Central memory CD8-positive, alpha-beta T cell (primary cell): ENCODE data around the gene CDR2.
A peak's percentile ranks its signal among the peaks of the same experiment; 100 is the strongest.
"Not testable (repeated sequence)": the region's sequence is repeated elsewhere in the genome, so short reads cannot be mapped to it uniquely, and the experiment has no call there.

Source experiments
- ATAC-seq: fragments of 150-1000 bp; cut with Tn5 transposase; replicated peaks from 2 replicates; pipeline ENCODE4 v1.10.0; 2022; ENCODE audit warnings: mild to moderate bottlenecking, moderate FRiP score, moderate number of reproducible peaks; ENCODE audit not compliant: poor library complexity, severe bottlenecking; ENCODE audit errors: extremely low read depth
- DNase-seq, 2 donors: peaks; one replicate each; pipeline ENCODE4 v3.0.0; 2021; ENCODE audit warnings: low spot score in 2 of 2
- H3K27ac Mint-ChIP-seq: one replicate; pipeline ENCODE4 v1.8.0; 2022; ENCODE audit warnings: low read depth, mild to moderate bottlenecking, moderate library complexity, mixed read lengths
- H3K27me3 Mint-ChIP-seq: one replicate; pipeline ENCODE4 v1.8.0; 2022; ENCODE audit warnings: mixed read lengths
- H3K36me3 Mint-ChIP-seq: one replicate; pipeline ENCODE4 v1.8.0; 2022; ENCODE audit warnings: mild to moderate bottlenecking, moderate library complexity, mixed read lengths; ENCODE audit not compliant: insufficient read depth
- H3K4me1 Mint-ChIP-seq: one replicate; pipeline ENCODE4 v1.8.0; 2022; ENCODE audit warnings: mixed read lengths
- H3K4me3 Mint-ChIP-seq: one replicate; pipeline ENCODE4 v1.8.0; 2022; ENCODE audit warnings: mild to moderate bottlenecking, moderate library complexity, mixed read lengths
- H3K9me3 Mint-ChIP-seq: one replicate; pipeline ENCODE4 v1.8.0; 2022; ENCODE audit warnings: mixed read lengths

The CDR2 gene

GRCh38 chr16:22373662-22374310 is 633 bp downstream of the CDR2 start:
- Mint-ChIP-seq H3K4me1 (peaks cover 46% of the 10 kb centered on the region), H3K36me3 (peaks cover 22% of the 10 kb centered on the region), H3K9me3 (no peaks in the 10 kb centered on the region), H3K4me3 (peak overlapping the region; percentile 93), H3K27me3 (no peaks in the 10 kb centered on the region), H3K27ac (peak overlapping the region; percentile 96)
- ATAC-seq (peak; percentile 27), DNase-seq (peak; percentile 14 to 28)

- DNase-seq = no peak
- no peak for ATAC-seq
- no peaks in the 10 kb centered on the region for H3K9me3 Mint-ChIP-seq
- no peaks in the 10 kb centered on the region for H3K27me3 Mint-ChIP-seq
- H3K36me3 Mint-ChIP-seq = peaks cover 22% of the 10 kb centered on the region
- H3K4me3 Mint-ChIP-seq = peak overlapping the region; percentile 93
- peak overlapping the region; percentile 96 for H3K27ac Mint-ChIP-seq
- peaks cover 46% of the 10 kb centered on the region for H3K4me1 Mint-ChIP-seq
Measured at GRCh38 chr16:22372882-22373661, 1.3 kb downstream of the CDR2 start.

DNA sequence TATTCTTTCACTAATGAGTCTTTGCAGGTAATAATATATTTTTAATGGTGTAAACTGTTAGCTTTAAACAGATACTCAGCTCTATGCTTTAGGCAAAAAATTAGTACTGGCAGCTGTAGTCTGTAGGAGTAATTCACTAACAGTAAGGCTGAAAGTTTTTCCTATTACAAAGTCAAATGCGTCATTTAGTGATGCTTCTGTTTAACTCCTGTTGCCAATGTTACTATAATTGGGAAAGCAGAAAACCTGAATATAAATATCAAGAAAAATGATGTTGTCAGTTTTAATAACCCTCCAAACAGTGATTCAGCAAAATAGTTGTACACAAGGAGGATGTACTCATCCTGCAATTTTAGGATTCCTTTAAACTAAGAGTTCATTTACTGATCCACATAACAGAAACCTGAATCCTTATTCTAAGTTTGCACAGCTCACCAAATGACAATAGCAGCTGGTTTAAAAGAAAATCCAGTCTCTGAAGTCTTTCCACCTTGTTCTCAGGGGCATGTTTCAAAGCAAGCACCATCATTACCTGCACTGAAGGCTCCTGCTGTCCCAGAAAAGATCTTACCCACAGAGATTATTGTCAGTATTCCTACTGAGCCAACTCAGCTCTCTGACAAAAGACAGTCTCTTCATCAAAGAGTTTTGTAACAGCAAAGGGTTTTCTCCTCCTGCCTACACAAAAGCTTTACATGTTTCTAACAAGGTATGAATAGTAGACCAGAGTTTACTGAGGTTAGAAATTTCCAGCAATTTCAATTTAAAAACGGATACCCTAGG is 4.2 kb downstream of the CDR2 start:
- Mint-ChIP-seq H3K27ac (no peak overlapping the region), H3K36me3 (peaks cover 19% of the 10 kb centered on the region), H3K9me3 (no peaks in the 10 kb centered on the region), H3K4me1 (peaks cover 59% of the 10 kb centered on the region), H3K4me3 (no peak overlapping the region), H3K27me3 (no peaks in the 10 kb centered on the region)
- DNase-seq (no peak), ATAC-seq (no peak)

GRCh38 chr16:22369221-22369811 is 5.1 kb downstream of the CDR2 start:
- Mint-ChIP-seq H3K27me3 (no peaks in the 10 kb centered on the region), H3K4me3 (peak overlapping the region; percentile 46), H3K4me1 (peaks cover 57% of the 10 kb centered on the region), H3K36me3 (peaks cover 22% of the 10 kb centered on the region), H3K27ac (peak overlapping the region; percentile 32), H3K9me3 (no peaks in the 10 kb centered on the region)
- no peak for ATAC-seq
- no peak for DNase-seq

DNA sequence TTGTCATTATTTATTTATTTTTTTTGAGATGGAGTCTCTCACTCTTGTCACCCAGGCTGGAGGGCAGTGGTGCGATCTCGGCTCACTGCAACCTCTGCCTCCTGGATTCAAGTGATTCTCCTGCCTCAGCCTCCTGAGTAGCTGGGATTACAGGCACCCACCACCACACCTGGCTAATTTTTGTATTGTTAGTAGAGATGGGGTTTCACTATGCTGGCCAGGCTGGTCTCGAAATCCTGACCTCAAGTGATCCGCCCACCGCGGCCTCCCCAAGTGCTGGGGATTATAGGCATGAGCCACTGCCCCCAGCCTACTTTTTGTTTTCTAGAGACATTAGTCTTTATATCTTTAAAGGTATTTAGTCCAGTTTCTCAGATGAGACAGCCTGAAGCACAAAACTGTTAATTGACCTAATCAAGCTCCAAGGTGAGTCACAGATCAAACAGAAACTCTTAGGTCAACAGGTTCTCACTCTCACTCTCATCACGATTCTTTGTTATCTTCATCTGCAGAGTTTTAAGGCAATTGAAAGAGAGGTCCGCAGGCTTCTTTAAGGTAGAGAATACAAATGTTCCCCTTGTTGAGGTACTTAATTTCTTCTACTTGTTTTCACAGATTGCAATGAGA is 6.1 kb downstream of the CDR2 start:
- H3K9me3 Mint-ChIP-seq, ATAC-seq, H3K27me3 Mint-ChIP-seq, DNase-seq, H3K4me3 Mint-ChIP-seq, H3K27ac Mint-ChIP-seq: not testable (repeated sequence)
- Mint-ChIP-seq H3K4me1 (peaks cover 55% of the 10 kb centered on the region), H3K36me3 (peaks cover 25% of the 10 kb centered on the region)

- H3K27me3 Mint-ChIP-seq = no peaks in the 10 kb centered on the region
- H3K9me3 Mint-ChIP-seq = no peaks in the 10 kb centered on the region
- DNase-seq (no peak), ATAC-seq (no peak)
- H3K36me3 Mint-ChIP-seq = peaks cover 27% of the 10 kb centered on the region
- no peak overlapping the region for H3K4me3 Mint-ChIP-seq
- peak overlapping the region; percentile 47 for H3K27ac Mint-ChIP-seq
- peaks cover 43% of the 10 kb centered on the region for H3K4me1 Mint-ChIP-seq
Measured at GRCh38 chr16:22366889-22367288, 7.5 kb downstream of the CDR2 start.

DNA sequence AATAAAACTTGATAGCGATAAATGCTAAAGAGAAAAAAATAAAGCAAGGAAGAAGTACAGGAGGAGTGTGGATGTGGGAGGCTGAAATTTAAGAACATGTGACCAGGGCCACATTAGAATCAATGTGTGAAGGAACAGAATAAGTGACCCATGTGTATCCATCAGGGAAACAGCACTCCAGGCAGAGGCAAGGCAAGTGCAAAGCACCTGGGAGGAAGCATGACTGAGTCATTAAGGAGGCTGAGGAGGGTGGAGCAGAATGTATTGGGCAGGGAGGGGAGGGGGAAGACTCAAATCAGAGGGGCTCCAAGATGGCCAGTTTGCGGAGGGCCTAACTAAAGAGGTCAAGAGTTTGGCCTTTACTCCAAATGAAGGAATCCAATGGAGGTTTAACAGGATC is 8.0 kb downstream of the CDR2 start:
- Mint-ChIP-seq H3K4me3 (no peak overlapping the region), H3K4me1 (peaks cover 38% of the 10 kb centered on the region)

GRCh38 chr16:22364241-22364640 is 10.2 kb downstream of the CDR2 start:
- Mint-ChIP-seq H3K9me3 (no peaks in the 10 kb centered on the region), H3K36me3 (peaks cover 32% of the 10 kb centered on the region), H3K27ac (no peak overlapping the region), H3K27me3 (no peaks in the 10 kb centered on the region), H3K4me3 (no peak overlapping the region), H3K4me1 (peaks cover 38% of the 10 kb centered on the region)
- ATAC-seq (no peak), DNase-seq (no peak)

More for the DNA sequence above, 8.0 kb downstream of the CDR2 start:
- peak overlapping the region; percentile 47 for H3K27ac Mint-ChIP-seq
- ATAC-seq = no peak
- H3K9me3 Mint-ChIP-seq = no peaks in the 10 kb centered on the region
- no peak for DNase-seq
- peaks cover 30% of the 10 kb centered on the region for H3K36me3 Mint-ChIP-seq
- H3K27me3 Mint-ChIP-seq = no peaks in the 10 kb centered on the region

- Mint-ChIP-seq H3K27me3 (no peaks in the 10 kb centered on the region), H3K4me1 (peaks cover 38% of the 10 kb centered on the region), H3K9me3 (no peaks in the 10 kb centered on the region), H3K4me3 (no peak overlapping the region), H3K36me3 (peaks cover 34% of the 10 kb centered on the region), H3K27ac (peak overlapping the region; percentile 46)
- DNase-seq (no peak), ATAC-seq (no peak)
Measured at GRCh38 chr16:22360963-22361659, 13.3 kb downstream of the CDR2 start.

- H3K4me1 Mint-ChIP-seq = peaks cover 38% of the 10 kb centered on the region
- ATAC-seq = no peak
- no peaks in the 10 kb centered on the region for H3K27me3 Mint-ChIP-seq
- H3K36me3 Mint-ChIP-seq = peaks cover 33% of the 10 kb centered on the region
- DNase-seq = no peak
- H3K27ac Mint-ChIP-seq = peak overlapping the region; percentile 46
- H3K9me3 Mint-ChIP-seq = no peaks in the 10 kb centered on the region
- H3K4me3 Mint-ChIP-seq = peak overlapping the region; percentile 39
Measured at GRCh38 chr16:22359679-22360078, 14.7 kb downstream of the CDR2 start.

DNA sequence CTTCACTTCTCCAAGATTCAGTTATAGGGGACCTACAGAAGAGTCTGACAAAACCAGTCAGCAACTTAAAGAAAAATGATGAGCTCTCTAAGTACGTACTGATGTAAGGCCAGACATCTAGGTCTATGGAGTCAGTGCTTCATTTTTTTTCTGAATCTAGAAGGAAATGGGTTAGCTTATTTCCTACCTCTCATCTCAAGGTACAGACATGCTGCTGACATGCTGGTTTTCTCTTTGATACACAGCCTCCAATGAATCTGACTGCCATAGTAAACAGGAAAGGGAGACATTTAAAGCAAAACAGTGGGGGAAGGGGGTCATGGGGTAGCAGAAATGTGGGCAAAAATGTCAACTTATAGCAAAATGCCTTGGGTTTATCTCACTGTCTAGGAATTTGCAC is 16.4 kb downstream of the CDR2 start:
- Mint-ChIP-seq H3K4me3 (peak overlapping the region; percentile 40), H3K36me3 (peaks cover 21% of the 10 kb centered on the region), H3K4me1 (peaks cover 49% of the 10 kb centered on the region), H3K27me3 (no peaks in the 10 kb centered on the region), H3K27ac (peak overlapping the region; percentile 93), H3K9me3 (no peaks in the 10 kb centered on the region)
- no peak for DNase-seq
- peak; percentile 74 for ATAC-seq

- peak; percentile 80 for ATAC-seq
- Mint-ChIP-seq H3K27me3 (no peaks in the 10 kb centered on the region), H3K9me3 (no peaks in the 10 kb centered on the region), H3K4me1 (peaks cover 50% of the 10 kb centered on the region), H3K27ac (peak overlapping the region; percentile 93), H3K36me3 (peaks cover 18% of the 10 kb centered on the region), H3K4me3 (peak overlapping the region; percentile 40)
- DNase-seq = no peak
Measured at GRCh38 chr16:22357635-22357971, 16.8 kb downstream of the CDR2 start.
